IMR-90 (cell line): ENCODE results near the gene MTURN. TPM values are rescaled to one million over a fixed set of nuclear protein-coding genes. Genes with fewer than 3 reads are reported as not detected.

Experiments
- ATAC-seq: fragments of 200-7000 bp; cut with Tn5 transposase; 2 replicates; pipeline ENCODE4 v1.9.1; 2020; ENCODE audit warnings: low read depth, mild to moderate bottlenecking, moderate library complexity
- BruUV-seq: library from RNA; stranded (reverse); fragments of 400-500 nt; replicated peaks from 2 replicates; lab custom pipeline; 2021; lab: Mats Ljungman, UMichigan
- CTCF ChIA-PET: fragments of 300-600 bp; formaldehyde crosslinking; extraction: SDS; loops from one replicate; lab custom pipeline; 2021; ENCODE audit warnings: antibody characterized with exemption; lab: Yijun Ruan, JAX
- POLR2A ChIA-PET: fragments of 300-600 bp; sonication (Branson Sonifier 250); formaldehyde crosslinking; loops from one replicate; lab custom pipeline; 2022; ENCODE audit warnings: antibody characterized with exemption; ENCODE audit not compliant: unreplicated experiment; lab: Charles Lee
- DNase-seq: peaks from one replicate; pipeline ENCODE4 v3.0.0; 2013
- H2AFZ ChIP-seq: replicated peaks from 2 replicates; pipeline ENCODE3; 2013; ENCODE audit warnings: low read length, mild to moderate bottlenecking; ENCODE audit not compliant: poor library complexity
- H2AK5ac ChIP-seq: 2 replicates; pipeline ENCODE4 v1.6.1; 2013; ENCODE audit warnings: low read depth, low read length, inconsistent platforms
- H2AK9ac ChIP-seq: replicated peaks from 2 replicates; pipeline ENCODE3; 2013; ENCODE audit warnings: mild to moderate bottlenecking, low read depth, low read length, moderate library complexity; ENCODE audit not compliant: poor library complexity
- H2BK120ac ChIP-seq: 2 replicates; pipeline ENCODE4 v1.6.1; 2013; ENCODE audit warnings: low read depth, low read length, inconsistent platforms
- H2BK15ac ChIP-seq: 3 replicates; pipeline ENCODE4 v1.6.1; 2013; ENCODE audit warnings: low read depth, low read length, inconsistent platforms
- H2BK20ac ChIP-seq: 2 replicates; pipeline ENCODE4 v1.6.1; 2013; ENCODE audit warnings: low read depth, mild to moderate bottlenecking, inconsistent platforms, low read length, moderate library complexity
- H2BK5ac ChIP-seq: 2 replicates; pipeline ENCODE4 v1.6.1; 2013; ENCODE audit warnings: mild to moderate bottlenecking, low read depth, low read length, inconsistent platforms; ENCODE audit not compliant: poor library complexity, severe bottlenecking
- H3K14ac ChIP-seq: replicated peaks from 2 replicates; pipeline ENCODE4 v1.6.1; 2013; ENCODE audit warnings: low read depth, low read length, inconsistent platforms
- H3K18ac ChIP-seq: 2 replicates; pipeline ENCODE4 v1.6.1; 2013; ENCODE audit warnings: low read depth, low read length, control low read depth
- H3K23ac ChIP-seq: 2 replicates; pipeline ENCODE4 v1.6.1; 2013; ENCODE audit warnings: low read depth, low read length, inconsistent platforms
- H3K27ac ChIP-seq: 2 replicates; pipeline ENCODE4 v1.5.1; 2013; ENCODE audit warnings: mild to moderate bottlenecking, control low read depth, low read length; ENCODE audit not compliant: insufficient read depth
- H3K27me3 ChIP-seq: 2 replicates; pipeline ENCODE4 v1.6.1; 2013; ENCODE audit warnings: low read length; ENCODE audit not compliant: control insufficient read depth, insufficient read depth
- H3K36me3 ChIP-seq: 2 replicates; pipeline ENCODE4 v1.6.1; 2013; ENCODE audit warnings: low read length, mixed read lengths; ENCODE audit not compliant: control insufficient read depth, insufficient read depth
- H3K4ac ChIP-seq: 2 replicates; pipeline ENCODE4 v1.6.1; 2013; ENCODE audit warnings: low read depth, low read length, inconsistent platforms
- H3K4me1 ChIP-seq: 2 replicates; pipeline ENCODE4 v1.6.1; 2013; ENCODE audit warnings: low read length, mixed read lengths; ENCODE audit not compliant: control insufficient read depth, insufficient read depth
- H3K4me2 ChIP-seq: 2 replicates; pipeline ENCODE4 v1.6.1; 2013; ENCODE audit warnings: low read depth, mild to moderate bottlenecking, control low read depth, low read length, moderate library complexity
- H3K4me3 ChIP-seq: 2 replicates; pipeline ENCODE4 v1.5.1; 2013; ENCODE audit warnings: low read depth, mild to moderate bottlenecking, control low read depth, low read length, moderate library complexity; ENCODE audit not compliant: insufficient read depth
- H3K56ac ChIP-seq: 2 replicates; pipeline ENCODE4 v1.6.1; 2013; ENCODE audit warnings: low read length, inconsistent platforms; ENCODE audit not compliant: insufficient read depth; ENCODE audit errors: extremely low read depth
- H3K79me1 ChIP-seq, 2 experiments: 2 replicates each; pipeline ENCODE4 v1.6.1; 2013; ENCODE audit warnings: low read length in 2 of 2, inconsistent platforms in 1 of 2, low read depth in 1 of 2
- H3K9ac ChIP-seq: 2 replicates; pipeline ENCODE4 v1.6.1; 2013; ENCODE audit warnings: low read depth, low read length, control low read depth
- H3K9me1 ChIP-seq: 2 replicates; pipeline ENCODE4 v1.6.1; 2013; ENCODE audit warnings: low read length, inconsistent platforms; ENCODE audit not compliant: insufficient read depth
- H3K9me3 ChIP-seq: 2 replicates; pipeline ENCODE4 v1.6.1; 2013; ENCODE audit warnings: low read length; ENCODE audit not compliant: control insufficient read depth, insufficient read depth
- H4K20me1 ChIP-seq: 2 replicates; pipeline ENCODE4 v1.6.1; 2013; ENCODE audit warnings: low read length, inconsistent platforms; ENCODE audit not compliant: insufficient read depth
- H4K5ac ChIP-seq: 2 replicates; pipeline ENCODE4 v1.6.1; 2013; ENCODE audit warnings: mild to moderate bottlenecking, low read depth, low read length, control low read depth
- H4K8ac ChIP-seq, 2 experiments: 2 replicates each; pipeline ENCODE4 v1.6.1; 2013; ENCODE audit warnings: low read depth in 2 of 2, low read length in 2 of 2, control low read depth in 1 of 2, inconsistent platforms in 1 of 2
- H4K91ac ChIP-seq: 2 replicates; pipeline ENCODE4 v1.6.1; 2013; ENCODE audit warnings: low read depth, low read length, inconsistent platforms; ENCODE audit not compliant: insufficient read depth
- BHLHE40 ChIP-seq: fragments of 150-350 bp; IDR thresholded peaks from 2 replicates; pipeline ENCODE4 v1.6.1; 2016; ENCODE audit warnings: mild to moderate bottlenecking, low read depth, low read length
- CEBPB ChIP-seq: IDR thresholded peaks from 2 replicates; pipeline ENCODE4 v1.6.1; 2012; ENCODE audit warnings: low read depth, low read length, improper control_type of control experiment
- CHD1 ChIP-seq: IDR thresholded peaks from 2 replicates; pipeline ENCODE4 v1.6.1; 2012; ENCODE audit warnings: low read depth, low read length, improper control_type of control experiment
- CTCF ChIP-seq: conservative IDR thresholded peaks from 2 replicates; pipeline ENCODE4 v1.5.1; 2012; ENCODE audit warnings: mild to moderate bottlenecking, low read depth, low read length, improper control_type of control experiment
- FOS ChIP-seq: fragments of 150-350 bp; IDR thresholded peaks from 2 replicates; pipeline ENCODE4 v1.6.1; 2016; ENCODE audit warnings: low read depth, low read length
- MAFK ChIP-seq: IDR thresholded peaks from 2 replicates; pipeline ENCODE4 v1.6.1; 2012; ENCODE audit warnings: low read depth, low read length, improper control_type of control experiment
- MAZ ChIP-seq: IDR thresholded peaks from 2 replicates; pipeline ENCODE4 v1.6.1; 2012; ENCODE audit warnings: low read depth, mild to moderate bottlenecking, low read length, improper control_type of control experiment, moderate library complexity, borderline replicate concordance
- MXI1 ChIP-seq: IDR thresholded peaks from 2 replicates; pipeline ENCODE4 v1.6.1; 2012; ENCODE audit warnings: low read depth, mild to moderate bottlenecking, low read length, moderate library complexity, borderline replicate concordance
- NFE2L2 ChIP-seq: fragments of 150-350 bp; IDR thresholded peaks from 2 replicates; pipeline ENCODE4 v1.6.1; 2016; ENCODE audit warnings: low read depth, mild to moderate bottlenecking, low read length
- POLR2A ChIP-seq: IDR thresholded peaks from 2 replicates; pipeline ENCODE4 v1.6.1; 2012; ENCODE audit warnings: mild to moderate bottlenecking, low read depth, low read length
- RAD21 ChIP-seq: IDR thresholded peaks from 2 replicates; pipeline ENCODE4 v1.6.1; 2012; ENCODE audit warnings: low read length, improper control_type of control experiment
- RCOR1 ChIP-seq: IDR thresholded peaks from 2 replicates; pipeline ENCODE4 v1.6.1; 2012; ENCODE audit warnings: mild to moderate bottlenecking, low read length, improper control_type of control experiment; ENCODE audit not compliant: insufficient replicate concordance
- RFX5 ChIP-seq: IDR thresholded peaks from 2 replicates; pipeline ENCODE4 v1.8.0; 2012; ENCODE audit warnings: low read depth, mild to moderate bottlenecking, low read length, moderate library complexity
- SMC3 ChIP-seq: fragments of 150-350 bp; IDR thresholded peaks from 2 replicates; pipeline ENCODE4 v1.6.1; 2016; ENCODE audit warnings: low read depth, mild to moderate bottlenecking, antibody characterized with exemption, low read length, moderate library complexity
- WGBS, 2 experiments: methylation state at CpG; one replicate each; pipeline versions ENCODE4 v1.1.5 to v1.1.7; 2013; ENCODE audit warnings: missing lambda C conversion rate in 2 of 2; ENCODE audit not compliant: insufficient read length in 1 of 2; ENCODE audit errors: extremely low coverage in 2 of 2; 5-methylcytosine and 5-hydroxymethylcytosine counted together
- dilution Hi-C: fragments of 300-500 bp; cut with HindIII; formaldehyde crosslinking; loops from one replicate; pipeline ENCODE4 v1.14.3; 2018; ENCODE audit warnings: low sequenced_read_pairs; ENCODE audit not compliant: unreplicated experiment
- in situ Hi-C: fragments of 300-500 bp; cut with MboI; formaldehyde crosslinking; loops from 3 replicates; pipeline ENCODE4 v1.14.3; 2019; ENCODE audit warnings: low sequenced_read_pairs, inconsistent platforms, mixed read lengths
- intact Hi-C: fragments of 100-400 bp; cut with micrococcal nuclease; formaldehyde crosslinking; loops from 2 replicates; pipeline ENCODE4 v1.10.0; 2022
- polyA plus RNA-seq, 3 experiments: library from polyadenylated mRNA; depleted of rRNA; stranded (reverse); fragments of >200 nt; gene quantifications; 2 replicates each; pipeline ENCODE4 v1.2.3, GENCODE V29; 2012; ENCODE audit warnings: low replicate concordance in 1 of 3
- total RNA-seq: library from RNA; depleted of rRNA; stranded (reverse); fragments of >200 nt; gene quantifications from 2 replicates; pipeline ENCODE4 v1.2.3, GENCODE V29; 2012
- TF ChIP-seq, protein P1 (sequence below): fragments of 150-350 bp; IDR thresholded peaks from 2 replicates; pipeline ENCODE4 v1.6.1; 2017; ENCODE audit warnings: mild to moderate bottlenecking, antibody characterized with exemption, low read length, low read depth
- TF ChIP-seq, protein P2 (sequence below): fragments of 150-350 bp; IDR thresholded peaks from 2 replicates; pipeline ENCODE4 v1.6.1; 2016; ENCODE audit warnings: low read depth, mild to moderate bottlenecking, low read length, moderate library complexity, borderline replicate concordance

Gene MTURN
- total and polyA plus RNA-seq, 2 of the 4 experiments (the other 2 are of a cell fraction): 2.8 to 5.6 TPM

GRCh38 chr7:30147223-30147622 lies 12.4 kb downstream of the MTURN start:
- no peak for DNase-seq
- no peak overlapping the region for H4K5ac ChIP-seq
- H3K14ac ChIP-seq: no peak overlapping the region
- 60% methylated on average over 3 of the region's 4 CpGs; no CpG with 5 or more reads in 1 of the 2 experiments for WGBS, 2 experiments
- BruUV-seq: no TSS peak
- H3K9ac ChIP-seq: no peak overlapping the region
- no peaks in the 10 kb centered on the region for H4K20me1 ChIP-seq
- no peak overlapping the region for H3K4me3 ChIP-seq
- no peak overlapping the region for H4K8ac ChIP-seq
- ATAC-seq: no peak
- H2AK5ac ChIP-seq: no peak overlapping the region
- in situ Hi-C loops: no loop called here
- no peak overlapping the region for H2BK20ac ChIP-seq
- POLR2A ChIA-PET: interaction anchor here (0.6 kb wide), 1 partner anchor 85 kb away, joined by 5 read pairs; no protein-coding TSS in a partner anchor
- H3K27me3 ChIP-seq: no peaks in the 10 kb centered on the region
- H3K36me3 ChIP-seq: no peaks in the 10 kb centered on the region; the same call in none of the 2 replicates
- no peak overlapping the region for H2BK5ac ChIP-seq
- H3K56ac ChIP-seq: no peak overlapping the region
- H3K79me1 ChIP-seq: peaks cover 3 to 9% of the 10 kb centered on the region in 2 experiments; a peak in 2 of 4 replicates
- no peak overlapping the region for H3K4me2 ChIP-seq
- no peak overlapping the region for H3K23ac ChIP-seq
- H2AK9ac ChIP-seq: no peak overlapping the region
- CTCF ChIA-PET: interaction anchor here (0.6 to 0.9 kb wide), 2 partner anchors 15 to 783 kb away, joined by 3 to 5 read pairs; no protein-coding TSS in a partner anchor
- H4K91ac ChIP-seq: no peak overlapping the region
- dilution Hi-C loops: no loop called here
- H2BK120ac ChIP-seq: no peak overlapping the region
- H3K4me1 ChIP-seq: peaks cover 5% of the 10 kb centered on the region
- H3K18ac ChIP-seq: no peak overlapping the region
- no peak overlapping the region for H2BK15ac ChIP-seq
- H3K27ac ChIP-seq: no peak overlapping the region
- no peak overlapping the region for H2AFZ ChIP-seq
- intact Hi-C loops: no loop called here
- H3K4ac ChIP-seq: no peak overlapping the region
- H3K9me3 ChIP-seq: no peaks in the 10 kb centered on the region
- peaks cover 2% of the 10 kb centered on the region; the same call in 1 of the 2 replicates for H3K9me1 ChIP-seq
- no peak for TF ChIP-seq MAZ
- TF ChIP-seq RCOR1: no peak
- TF ChIP-seq, protein P1, sequence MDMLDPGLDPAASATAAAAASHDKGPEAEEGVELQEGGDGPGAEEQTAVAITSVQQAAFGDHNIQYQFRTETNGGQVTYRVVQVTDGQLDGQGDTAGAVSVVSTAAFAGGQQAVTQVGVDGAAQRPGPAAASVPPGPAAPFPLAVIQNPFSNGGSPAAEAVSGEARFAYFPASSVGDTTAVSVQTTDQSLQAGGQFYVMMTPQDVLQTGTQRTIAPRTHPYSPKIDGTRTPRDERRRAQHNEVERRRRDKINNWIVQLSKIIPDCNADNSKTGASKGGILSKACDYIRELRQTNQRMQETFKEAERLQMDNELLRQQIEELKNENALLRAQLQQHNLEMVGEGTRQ: no peak
- no peak for TF ChIP-seq FOS
- no peak for TF ChIP-seq BHLHE40
- no peak for TF ChIP-seq RAD21
- TF ChIP-seq NFE2L2: no peak
- no peak for TF ChIP-seq CEBPB
- no peak for TF ChIP-seq RFX5
- TF ChIP-seq MXI1: no peak
- TF ChIP-seq POLR2A: no peak
- TF ChIP-seq, protein P2, sequence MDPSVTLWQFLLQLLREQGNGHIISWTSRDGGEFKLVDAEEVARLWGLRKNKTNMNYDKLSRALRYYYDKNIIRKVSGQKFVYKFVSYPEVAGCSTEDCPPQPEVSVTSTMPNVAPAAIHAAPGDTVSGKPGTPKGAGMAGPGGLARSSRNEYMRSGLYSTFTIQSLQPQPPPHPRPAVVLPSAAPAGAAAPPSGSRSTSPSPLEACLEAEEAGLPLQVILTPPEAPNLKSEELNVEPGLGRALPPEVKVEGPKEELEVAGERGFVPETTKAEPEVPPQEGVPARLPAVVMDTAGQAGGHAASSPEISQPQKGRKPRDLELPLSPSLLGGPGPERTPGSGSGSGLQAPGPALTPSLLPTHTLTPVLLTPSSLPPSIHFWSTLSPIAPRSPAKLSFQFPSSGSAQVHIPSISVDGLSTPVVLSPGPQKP: no peak
- no peak for TF ChIP-seq CHD1
- TF ChIP-seq CTCF: no peak
- TF ChIP-seq SMC3: no peak
- no peak for TF ChIP-seq MAFK
